Astrocyte of the cerebellum (primary cell): Measurements from ENCODE around the gene POLN.

Experiments used
- DNase-seq: peaks from one replicate; pipeline ENCODE4 v3.0.0-alpha.2; 2011; ENCODE audit warnings: low read depth
- H3K4me3 ChIP-seq: 2 replicates; pipeline ENCODE4 v1.5.1; 2011; ENCODE audit warnings: mild to moderate bottlenecking, low read depth, low read length, moderate library complexity
- CTCF ChIP-seq: IDR thresholded peaks from 2 replicates; pipeline ENCODE4 v1.5.1; 2012; ENCODE audit warnings: low read length, low read depth, moderate library complexity, mild to moderate bottlenecking; ENCODE audit errors: missing control alignments
- in situ Hi-C: cut with HindIII; loops from 2 replicates; pipeline ENCODE4 v1.10.0; 2017; ENCODE audit warnings: low sequenced_read_pairs

Gene POLN

GRCh38 chr4:2266821-2267220, 24.9 kb upstream of the POLN start:
- DNase-seq = no peak
- in situ Hi-C loops = no loop called here
- no peak for TF ChIP-seq CTCF
- H3K4me3 ChIP-seq = no peak overlapping the region

- no peak overlapping the region for H3K4me3 ChIP-seq
- DNase-seq = no peak
- no peak for TF ChIP-seq CTCF
- in situ Hi-C loops = no loop called here
Measured at GRCh38 chr4:2266181-2266580, 24.3 kb upstream of the POLN start.

- in situ Hi-C loops = no loop called here
- no peak for TF ChIP-seq CTCF
- H3K4me3 ChIP-seq = no peak overlapping the region
- no peak for DNase-seq
Measured at GRCh38 chr4:2265113-2266110, 23.5 kb upstream of the POLN start.

- TF ChIP-seq CTCF = no peak
- no peak for DNase-seq
- in situ Hi-C loops = no loop called here
- H3K4me3 ChIP-seq = no peak overlapping the region
Measured at GRCh38 chr4:2264481-2265041, 22.6 kb upstream of the POLN start.

- H3K4me3 ChIP-seq = no peak overlapping the region
- no peak for TF ChIP-seq CTCF
- DNase-seq = no peak
- in situ Hi-C loops = no loop called here
Measured at GRCh38 chr4:2263926-2264321, 22.0 kb upstream of the POLN start.

GRCh38 chr4:2262944-2263250, 21.0 kb upstream of the POLN start:
- H3K4me3 ChIP-seq = peak overlapping the region; percentile 53
- no peak for TF ChIP-seq CTCF
- in situ Hi-C loops = no loop called here
- no peak for DNase-seq
